ENCODE measurements around the gene CHD6.

CHD6 gene

GRCh38 chr20:41639630-41640029 is 21.5 kb upstream of the CHD6 start:
- H3K36me3 ChIP-seq = no peaks in the 10 kb centered on the region
- H3K27ac ChIP-seq = no peak overlapping the region
- TF ChIP-seq, protein P1, sequence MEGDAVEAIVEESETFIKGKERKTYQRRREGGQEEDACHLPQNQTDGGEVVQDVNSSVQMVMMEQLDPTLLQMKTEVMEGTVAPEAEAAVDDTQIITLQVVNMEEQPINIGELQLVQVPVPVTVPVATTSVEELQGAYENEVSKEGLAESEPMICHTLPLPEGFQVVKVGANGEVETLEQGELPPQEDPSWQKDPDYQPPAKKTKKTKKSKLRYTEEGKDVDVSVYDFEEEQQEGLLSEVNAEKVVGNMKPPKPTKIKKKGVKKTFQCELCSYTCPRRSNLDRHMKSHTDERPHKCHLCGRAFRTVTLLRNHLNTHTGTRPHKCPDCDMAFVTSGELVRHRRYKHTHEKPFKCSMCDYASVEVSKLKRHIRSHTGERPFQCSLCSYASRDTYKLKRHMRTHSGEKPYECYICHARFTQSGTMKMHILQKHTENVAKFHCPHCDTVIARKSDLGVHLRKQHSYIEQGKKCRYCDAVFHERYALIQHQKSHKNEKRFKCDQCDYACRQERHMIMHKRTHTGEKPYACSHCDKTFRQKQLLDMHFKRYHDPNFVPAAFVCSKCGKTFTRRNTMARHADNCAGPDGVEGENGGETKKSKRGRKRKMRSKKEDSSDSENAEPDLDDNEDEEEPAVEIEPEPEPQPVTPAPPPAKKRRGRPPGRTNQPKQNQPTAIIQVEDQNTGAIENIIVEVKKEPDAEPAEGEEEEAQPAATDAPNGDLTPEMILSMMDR (IDR thresholded peaks at IDR 0.05) = no peak
- H3K27me3 ChIP-seq = peaks cover 54% of the 10 kb centered on the region
- H3K9me3 ChIP-seq = no peaks in the 10 kb centered on the region
- H3K4me3 ChIP-seq (ENCODE audit: low read depth in 1 of 2, low read length in 1 of 2) = no peak overlapping the region
- no peaks in the 10 kb centered on the region for H3K4me1 ChIP-seq (ENCODE audit: control insufficient read depth in 1 of 2, insufficient read depth in 1 of 2, low read depth in 1 of 2, low read length in 1 of 2)

- Histone ChIP-seq H3K9me3 (no peaks in the 10 kb centered on the region), H3K27me3 (peaks cover 54% of the 10 kb centered on the region), H3K4me1 (ENCODE audit: control insufficient read depth in 1 of 2, insufficient read depth in 1 of 2, low read depth in 1 of 2, low read length in 1 of 2) (no peaks in the 10 kb centered on the region), H3K4me3 (ENCODE audit: low read depth in 1 of 2, low read length in 1 of 2) (no peak overlapping the region), H3K36me3 (no peaks in the 10 kb centered on the region), H3K27ac (no peak overlapping the region)
- TF ChIP-seq, protein P1 (IDR thresholded peaks at IDR 0.05) = no peak
Measured at GRCh38 chr20:41638456-41638855, 20.3 kb upstream of the CHD6 start.

DNA sequence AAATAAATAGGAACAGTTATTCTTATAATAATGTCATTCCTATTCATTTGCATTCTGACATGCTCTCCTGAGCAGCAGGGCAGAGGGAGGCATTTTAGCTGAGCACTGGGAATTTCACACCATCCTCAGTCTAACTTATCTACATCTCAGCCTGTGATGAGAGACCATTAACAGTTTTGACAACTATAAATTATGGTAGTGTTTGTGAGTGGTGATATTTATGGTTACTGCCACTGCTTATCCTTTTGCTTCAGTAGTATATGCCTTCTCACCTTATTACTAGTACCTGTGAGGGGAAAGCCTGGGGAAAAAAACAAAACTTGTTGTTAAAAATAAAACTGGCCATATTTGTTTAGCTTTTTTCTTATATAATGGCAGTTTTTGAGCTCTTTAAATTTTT is 17.0 kb upstream of the CHD6 start:
- no peaks in the 10 kb centered on the region for H3K36me3 ChIP-seq
- no peaks in the 10 kb centered on the region for H3K4me1 ChIP-seq (ENCODE audit: control insufficient read depth in 1 of 2, insufficient read depth in 1 of 2, low read depth in 1 of 2, low read length in 1 of 2)
- no peak overlapping the region for H3K4me3 ChIP-seq (ENCODE audit: low read depth in 1 of 2, low read length in 1 of 2)
- H3K27me3 ChIP-seq = peaks cover 37% of the 10 kb centered on the region
- H3K9me3 ChIP-seq = no peaks in the 10 kb centered on the region
- TF ChIP-seq, protein P1 (IDR thresholded peaks at IDR 0.05) = no peak
- no peak overlapping the region for H3K27ac ChIP-seq

DNA sequence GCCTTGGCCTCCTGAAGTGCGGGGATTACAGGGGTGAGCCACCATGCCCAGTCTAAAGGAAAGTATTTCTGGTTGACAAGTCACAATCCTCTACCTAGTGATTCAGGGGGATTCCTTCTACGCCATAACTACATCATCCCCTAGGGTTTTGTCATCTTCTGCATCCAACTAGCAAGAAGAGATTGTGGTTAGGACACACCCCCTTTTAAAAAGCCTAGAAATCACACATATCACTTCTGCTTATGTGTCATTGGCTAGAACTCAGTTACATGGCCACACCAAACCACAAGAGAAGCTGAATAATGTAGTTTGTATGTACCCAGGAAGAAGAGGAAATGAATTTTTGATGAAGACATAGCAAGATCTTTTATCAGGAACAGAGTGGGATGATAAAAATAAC is 14.7 kb upstream of the CHD6 start:
- Histone ChIP-seq H3K9me3 (no peaks in the 10 kb centered on the region), H3K4me3 (ENCODE audit: low read depth in 1 of 2, low read length in 1 of 2) (no peak overlapping the region), H3K4me1 (ENCODE audit: control insufficient read depth in 1 of 2, insufficient read depth in 1 of 2, low read depth in 1 of 2, low read length in 1 of 2) (no peaks in the 10 kb centered on the region), H3K27ac (no peak overlapping the region), H3K36me3 (no peaks in the 10 kb centered on the region), H3K27me3 (peaks cover 21% of the 10 kb centered on the region)
- TF ChIP-seq, protein P1 (IDR thresholded peaks at IDR 0.05) = no peak

DNA sequence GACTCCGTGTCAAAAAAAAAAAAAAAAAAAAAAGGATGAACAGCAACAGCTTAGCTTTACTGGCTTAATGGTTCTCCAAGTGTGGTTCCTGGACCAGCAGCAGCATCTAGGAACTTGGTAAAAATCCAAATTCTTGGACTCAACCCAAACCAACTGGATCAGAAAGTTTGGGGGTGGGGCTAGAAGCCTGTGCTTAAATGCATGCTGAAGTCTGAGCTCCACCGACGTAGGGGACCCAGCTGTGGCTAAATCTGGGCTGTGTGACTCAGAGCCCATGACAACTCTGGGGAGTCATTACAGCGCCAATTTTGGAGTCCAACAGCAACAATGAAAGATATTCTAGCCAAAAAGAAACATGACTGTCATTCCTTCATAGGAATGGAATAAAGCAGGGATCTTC is 13.6 kb upstream of the CHD6 start:
- TF ChIP-seq, protein P1 (IDR thresholded peaks at IDR 0.05) = no peak
- Histone ChIP-seq H3K36me3 (no peaks in the 10 kb centered on the region), H3K4me3 (ENCODE audit: low read depth in 1 of 2, low read length in 1 of 2) (no peak overlapping the region), H3K9me3 (no peaks in the 10 kb centered on the region), H3K4me1 (ENCODE audit: control insufficient read depth in 1 of 2, insufficient read depth in 1 of 2, low read depth in 1 of 2, low read length in 1 of 2) (no peaks in the 10 kb centered on the region), H3K27ac (no peak overlapping the region), H3K27me3 (peaks cover 11% of the 10 kb centered on the region)

DNA sequence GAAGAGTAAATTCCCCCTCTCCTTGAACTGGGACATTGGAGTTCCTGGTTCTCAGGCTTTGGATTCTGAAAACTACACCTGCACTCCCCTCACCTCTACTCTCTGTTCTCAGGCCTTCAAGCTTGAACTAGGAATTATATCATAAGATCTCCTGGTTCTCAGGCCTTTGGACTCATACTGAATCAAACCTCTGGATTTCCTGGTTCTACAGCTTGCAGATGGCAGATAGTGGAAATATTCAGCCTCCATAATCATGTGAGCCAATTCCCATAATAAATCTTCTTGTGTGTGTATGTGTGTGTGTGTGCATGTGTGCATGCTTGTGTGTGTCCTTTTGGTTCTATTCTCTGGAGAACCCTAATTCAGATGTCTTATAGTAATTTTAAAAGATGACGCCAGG is 12.7 kb upstream of the CHD6 start:
- H3K9me3 ChIP-seq = no peaks in the 10 kb centered on the region
- no peaks in the 10 kb centered on the region for H3K4me1 ChIP-seq (ENCODE audit: control insufficient read depth in 1 of 2, insufficient read depth in 1 of 2, low read depth in 1 of 2, low read length in 1 of 2)

More for the DNA sequence above, 12.7 kb upstream of the CHD6 start:
- TF ChIP-seq, protein P1 (IDR thresholded peaks at IDR 0.05) = no peak
- H3K4me3 ChIP-seq (ENCODE audit: low read depth in 1 of 2, low read length in 1 of 2) = no peak overlapping the region
- no peak overlapping the region for H3K27ac ChIP-seq
- H3K36me3 ChIP-seq = no peaks in the 10 kb centered on the region
- peaks cover 6% of the 10 kb centered on the region for H3K27me3 ChIP-seq

Measured in neutrophil (primary cell).